Stomach (tissue), 9 donors: ENCODE results near the gene AP1G1. TPM values are rescaled to one million over a fixed set of nuclear protein-coding genes. Genes with fewer than 3 reads are reported as not detected.

Experiments
- DNase-seq, 2 donors: peaks; one replicate each; pipeline versions ENCODE4 v3.0.0 to v3.0.0-alpha.2; 2013 to 2019
- H3K27ac ChIP-seq, 5 donors: fragments of 200-600 bp in 4 of 5; sonication (generic) in 4 of 5; one replicate each; pipeline ENCODE4 v1.5.1; 2013 to 2019; ENCODE audit warnings: mild to moderate bottlenecking in 1 of 5, moderate library complexity in 1 of 5
- H3K27me3 ChIP-seq, 3 donors: fragments of 200-600 bp; sonication (generic); one replicate each; pipeline ENCODE4 v1.5.1; 2017 to 2019; ENCODE audit warnings: mixed run types in 1 of 3
- H3K36me3 ChIP-seq, 4 donors: fragments of 200-600 bp; sonication (generic); 1 replicate in 3 of 4; 2 replicates in 1 of 4; pipeline ENCODE4 v1.5.1; 2016 to 2019
- H3K4me1 ChIP-seq, 4 donors: fragments of 200-600 bp; sonication (generic); one replicate each; pipeline ENCODE4 v1.5.1; 2016 to 2019
- H3K4me3 ChIP-seq, 4 donors: fragments of 200-600 bp; sonication (generic) in 3 of 4; one replicate each; pipeline ENCODE4 v1.5.1; 2016 to 2019; ENCODE audit warnings: mild to moderate bottlenecking in 1 of 4
- H3K9me3 ChIP-seq, 4 donors: fragments of 200-600 bp; sonication (generic); one replicate each; pipeline ENCODE4 v1.5.1; 2016 to 2019
- CTCF ChIP-seq, 7 experiments: fragments of 450-650 bp in 4 of 7; fragments of 200-600 bp in 3 of 7; sonication (generic) in 3 of 7; IDR thresholded peaks; one replicate each; pipeline ENCODE4 v1.5.1; 2016 to 2019; ENCODE audit warnings: antibody characterized with exemption in 7 of 7, control low read depth in 2 of 7, mild to moderate bottlenecking in 1 of 7
- EP300 ChIP-seq: sonication (generic); formaldehyde crosslinking; IDR thresholded peaks from one replicate; pipeline ENCODE4 v1.6.1; 2017; ENCODE audit warnings: antibody characterized with exemption
- POLR2A ChIP-seq, 4 donors: fragments of 450-650 bp; IDR thresholded peaks; one replicate each; pipeline ENCODE4 v1.6.1; 2016; ENCODE audit warnings: antibody characterized with exemption in 4 of 4, control low read depth in 2 of 4, mild to moderate bottlenecking in 1 of 4, moderate library complexity in 1 of 4
- POLR2AphosphoS5 ChIP-seq, 3 donors: sonication (generic); formaldehyde crosslinking; IDR thresholded peaks; one replicate each; pipeline ENCODE4 v1.6.1; 2016; ENCODE audit warnings: antibody characterized with exemption in 3 of 3
- WGBS, 5 donors: extraction: QIAGEN DNeasy Blood & Tissue Kit in 3 of 5; methylation state at CpG; one replicate each; pipeline versions ENCODE4 v1.1.5 to v1.1.7; 2013 to 2018; 5-methylcytosine and 5-hydroxymethylcytosine counted together
- intact Hi-C: fragments of 100-400 bp; cut with DNase I; formaldehyde crosslinking; loops from one replicate; pipeline ENCODE4 v1.15.1; 2023; ENCODE audit warnings: low total_unique reads
- polyA plus RNA-seq, 3 donors: library from polyadenylated mRNA; stranded (reverse); fragments of 200-250 nt; gene quantifications; one replicate each; pipeline ENCODE4 v1.2.3, GENCODE V29; 2013
- total RNA-seq, 5 donors: library from RNA; depleted of rRNA; stranded (reverse); fragments of >200 nt; gene quantifications; one replicate each; pipeline versions ENCODE4 v1.1.0 to v1.2.3, GENCODE V29; 2014 to 2016
- donor health status: healthy with polysubstance abuse.
- donor health status: Bipolar disorder and iron deficiency.
- donor health status: healthy.

Gene AP1G1
- total and polyA plus RNA-seq, 8 donors = 11.7 to 198 (median 123) TPM

GRCh38 chr16:71848622-71849021, 40.0 kb upstream of the AP1G1 start:
- no peak for TF ChIP-seq POLR2AphosphoS5 (IDR thresholded peaks at IDR 0.05)
- no peak for TF ChIP-seq EP300
- no peak for TF ChIP-seq POLR2A (IDR thresholded peaks at IDR 0.05)
- TF ChIP-seq CTCF (IDR thresholded peaks at IDR 0.05) = no peak
- Histone ChIP-seq H3K4me3 (no peak overlapping the region), H3K27me3 (no peaks in the 10 kb centered on the region), H3K9me3 (no peaks in the 10 kb centered on the region), H3K27ac (no peak overlapping the region), H3K36me3 (peaks cover 41 to 60% (median 59%) of the 10 kb centered on the region in 4 donors), H3K4me1 (peaks cover 3 to 32% (median 26%) of the 10 kb centered on the region in 4 donors)
- intact Hi-C loops = no loop called here
- DNase-seq = no peak
- WGBS, 5 donors = 81 to 96% (median 94%) methylated on average over 6 of the region's 6 CpGs

GRCh38 chr16:71847096-71847495, 38.5 kb upstream of the AP1G1 start:
- no peak for DNase-seq
- Histone ChIP-seq H3K27me3 (no peaks in the 10 kb centered on the region), H3K9me3 (no peaks in the 10 kb centered on the region), H3K4me1 (peaks cover 3 to 32% (median 25%) of the 10 kb centered on the region in 4 donors), H3K36me3 (peaks cover 37 to 44% (median 44%) of the 10 kb centered on the region in 4 donors), H3K27ac (peak overlapping the region in 4 of 5 donors; percentile 90 to 96 (median 93)), H3K4me3 (peak overlapping the region; percentile 97 to 100 (median 99))
- TF ChIP-seq CTCF (IDR thresholded peaks at IDR 0.05) (no peak), POLR2AphosphoS5 (IDR thresholded peaks at IDR 0.05) (no peak), EP300 (no peak), POLR2A (IDR thresholded peaks at IDR 0.05) (no peak)
- intact Hi-C loops = no loop called here
- 28 to 45% (median 41%) methylated on average over 3 of the region's 3 CpGs for WGBS, 5 donors

GRCh38 chr16:71846431-71846830, 37.8 kb upstream of the AP1G1 start:
- Histone ChIP-seq H3K4me1 (peaks cover 3 to 25% (median 23%) of the 10 kb centered on the region in 4 donors), H3K27me3 (no peaks in the 10 kb centered on the region), H3K27ac (peak overlapping the region; percentile 88 to 96 (median 92)), H3K9me3 (no peaks in the 10 kb centered on the region), H3K4me3 (peak overlapping the region; percentile 97 to 100 (median 99)), H3K36me3 (peaks cover 32 to 38% (median 37%) of the 10 kb centered on the region in 4 donors)
- intact Hi-C loops = no loop called here
- no peak for TF ChIP-seq CTCF (IDR thresholded peaks at IDR 0.05)
- no peak for TF ChIP-seq POLR2AphosphoS5 (IDR thresholded peaks at IDR 0.05)
- TF ChIP-seq POLR2A (IDR thresholded peaks at IDR 0.05) = no peak
- no peak for TF ChIP-seq EP300
- peak in 1 of 2 donors; percentile 68 for DNase-seq
- 0 to 1% (median 1%) methylated on average over 13 to 20 of the region's 20 CpGs for WGBS, 5 donors

- H3K36me3 ChIP-seq = peaks cover 26 to 32% (median 31%) of the 10 kb centered on the region in 4 donors
- peak; percentile 93 to 97 for DNase-seq
- TF ChIP-seq EP300 = no peak
- peak in 2 of 4 donors; percentile 76 to 80 for TF ChIP-seq POLR2A (IDR thresholded peaks at IDR 0.05)
- TF ChIP-seq POLR2AphosphoS5 (IDR thresholded peaks at IDR 0.05) = peak; percentile 94 to 99 (median 97)
- TF ChIP-seq CTCF (IDR thresholded peaks at IDR 0.05) = peak in 1 of 7 experiments; percentile 9
- intact Hi-C loops = no loop called here
- WGBS, 5 donors = 0 to 2% (median 1%) methylated on average over 9 to 62 of the region's 62 CpGs
- no peaks in the 10 kb centered on the region for H3K9me3 ChIP-seq
- peak within 1 kb of the TSS; percentile 97 to 100 (median 99) for H3K4me3 ChIP-seq
- H3K4me1 ChIP-seq = peaks cover 3 to 25% (median 23%) of the 10 kb centered on the region in 4 donors
- H3K27me3 ChIP-seq = no peaks in the 10 kb centered on the region
- H3K27ac ChIP-seq = peak within 1 kb of the TSS; percentile 88 to 96 (median 92)
Observed at GRCh38 chr16:71845639-71846430, 37.2 kb upstream of the AP1G1 start, which contains the start of gene ATXN1L. Gene ATXN1L, plus strand, starts transcription at chr16:71845976. Its CDS starts 3,765 bp downstream, at chr16:71849741.
